Measurements from ENCODE around the gene NBPF20.
"Not testable (repeated sequence)": the region's sequence is repeated elsewhere in the genome, so short reads cannot be mapped to it uniquely, and the experiment has no call there.

DNA sequence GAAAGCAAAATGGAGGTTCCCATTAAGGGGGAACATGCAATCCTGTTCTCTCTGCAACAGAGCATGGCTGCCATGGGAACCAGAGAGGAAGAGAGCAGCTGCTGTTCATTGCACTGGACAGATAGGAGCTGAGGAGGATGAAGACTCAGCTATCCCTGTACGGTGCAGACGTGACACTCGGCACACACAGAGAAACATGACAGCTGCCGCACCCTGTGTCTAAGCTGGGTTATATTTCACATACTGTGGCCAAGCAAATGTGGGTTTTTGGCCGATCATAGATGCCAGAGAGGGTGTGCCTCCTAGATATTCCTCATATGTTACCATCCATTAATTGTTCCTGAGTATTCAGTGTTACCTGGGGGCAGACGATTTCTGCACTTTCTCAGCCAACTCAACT, 24.7 kb downstream of the NBPF20 start:
- TF ChIP-seq, protein P1, sequence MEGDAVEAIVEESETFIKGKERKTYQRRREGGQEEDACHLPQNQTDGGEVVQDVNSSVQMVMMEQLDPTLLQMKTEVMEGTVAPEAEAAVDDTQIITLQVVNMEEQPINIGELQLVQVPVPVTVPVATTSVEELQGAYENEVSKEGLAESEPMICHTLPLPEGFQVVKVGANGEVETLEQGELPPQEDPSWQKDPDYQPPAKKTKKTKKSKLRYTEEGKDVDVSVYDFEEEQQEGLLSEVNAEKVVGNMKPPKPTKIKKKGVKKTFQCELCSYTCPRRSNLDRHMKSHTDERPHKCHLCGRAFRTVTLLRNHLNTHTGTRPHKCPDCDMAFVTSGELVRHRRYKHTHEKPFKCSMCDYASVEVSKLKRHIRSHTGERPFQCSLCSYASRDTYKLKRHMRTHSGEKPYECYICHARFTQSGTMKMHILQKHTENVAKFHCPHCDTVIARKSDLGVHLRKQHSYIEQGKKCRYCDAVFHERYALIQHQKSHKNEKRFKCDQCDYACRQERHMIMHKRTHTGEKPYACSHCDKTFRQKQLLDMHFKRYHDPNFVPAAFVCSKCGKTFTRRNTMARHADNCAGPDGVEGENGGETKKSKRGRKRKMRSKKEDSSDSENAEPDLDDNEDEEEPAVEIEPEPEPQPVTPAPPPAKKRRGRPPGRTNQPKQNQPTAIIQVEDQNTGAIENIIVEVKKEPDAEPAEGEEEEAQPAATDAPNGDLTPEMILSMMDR (IDR thresholded peaks at IDR 0.05) = not testable (repeated sequence)
- TF ChIP-seq POLR2A (IDR thresholded peaks at IDR 0.05) = not testable (repeated sequence)
